ENCODE measurements around the gene TMED7.
A peak's percentile ranks its signal among the peaks of the same experiment; 100 is the strongest.

TMED7 gene

DNA sequence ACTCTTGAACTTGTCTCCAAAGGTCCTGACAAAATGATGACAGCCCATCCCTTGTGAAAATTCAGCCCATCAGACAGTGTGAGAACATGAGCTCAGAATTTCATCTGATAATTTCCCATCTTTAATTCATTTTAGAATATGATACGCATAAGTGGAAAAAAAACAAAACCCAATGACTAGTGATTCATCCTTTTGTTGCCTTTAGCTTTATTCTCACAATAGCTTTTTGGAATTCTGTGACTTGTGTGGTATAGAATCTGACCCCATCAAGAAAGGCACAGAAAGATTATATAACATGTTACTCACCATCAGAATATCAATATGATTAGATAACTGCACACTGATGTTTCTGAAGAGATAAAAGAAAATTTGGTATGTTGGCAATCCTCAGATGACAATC, 16.1 kb upstream of the TMED7 start:
- no peaks in the 10 kb centered on the region; the same call in 1 of the 2 replicates for H3K4me1 ChIP-seq (ENCODE audit: insufficient read depth, low read length)
- no peak overlapping the region for H3K9ac ChIP-seq (ENCODE audit: low read depth, low read length)
- no peaks in the 10 kb centered on the region for H3K36me3 ChIP-seq (ENCODE audit: insufficient read depth, low read length)
- no peaks in the 10 kb centered on the region for H3K9me3 ChIP-seq (ENCODE audit: control insufficient read depth, insufficient read depth, low read length)

GRCh38 chr5:115640274-115640673, 14.4 kb upstream of the TMED7 start:
- no peak overlapping the region for H3K9ac ChIP-seq (ENCODE audit: low read depth, low read length)
- H3K9me3 ChIP-seq (ENCODE audit: control insufficient read depth, insufficient read depth, low read length), result no peaks in the 10 kb centered on the region
- H3K36me3 ChIP-seq (ENCODE audit: insufficient read depth, low read length), result no peaks in the 10 kb centered on the region
- H3K4me1 ChIP-seq (ENCODE audit: insufficient read depth, low read length), result no peaks in the 10 kb centered on the region; the same call in 1 of the 2 replicates

- no peaks in the 10 kb centered on the region for H3K36me3 ChIP-seq (ENCODE audit: insufficient read depth, low read length)
- H3K9ac ChIP-seq (ENCODE audit: low read depth, low read length), result no peak overlapping the region
- no peaks in the 10 kb centered on the region; the same call in 1 of the 2 replicates for H3K4me1 ChIP-seq (ENCODE audit: insufficient read depth, low read length)
- H3K9me3 ChIP-seq (ENCODE audit: control insufficient read depth, insufficient read depth, low read length), result no peaks in the 10 kb centered on the region
Measured at GRCh38 chr5:115639377-115639776, 13.5 kb upstream of the TMED7 start.

GRCh38 chr5:115637507-115637906, 11.7 kb upstream of the TMED7 start:
- H3K4me1 ChIP-seq (ENCODE audit: insufficient read depth, low read length), result peaks cover 4% of the 10 kb centered on the region; the same call in 1 of the 2 replicates
- H3K36me3 ChIP-seq (ENCODE audit: insufficient read depth, low read length), result no peaks in the 10 kb centered on the region
- no peaks in the 10 kb centered on the region for H3K9me3 ChIP-seq (ENCODE audit: control insufficient read depth, insufficient read depth, low read length)
- H3K9ac ChIP-seq (ENCODE audit: low read depth, low read length), result no peak overlapping the region

DNA sequence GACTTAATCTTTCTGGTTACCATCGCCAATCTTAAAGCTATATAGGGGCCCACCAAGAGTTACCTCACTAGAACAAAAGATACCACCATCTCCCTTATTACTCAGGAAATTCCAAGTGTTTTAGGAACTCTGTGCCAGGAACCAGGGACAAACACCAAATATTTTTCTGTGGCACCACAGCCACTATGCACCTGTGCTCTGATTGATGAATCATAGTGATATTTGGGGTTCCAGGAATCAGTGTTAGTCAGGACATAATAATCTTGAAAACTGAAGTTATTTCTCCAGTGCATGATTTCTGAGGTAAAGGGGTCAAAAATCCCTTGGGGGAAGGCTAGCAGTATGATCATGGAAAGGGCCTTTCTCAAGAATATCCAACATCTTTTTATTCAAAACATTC, 10.2 kb upstream of the TMED7 start:
- no peak overlapping the region for H3K9ac ChIP-seq (ENCODE audit: low read depth, low read length)
- H3K36me3 ChIP-seq (ENCODE audit: insufficient read depth, low read length), result no peaks in the 10 kb centered on the region
- no peaks in the 10 kb centered on the region for H3K9me3 ChIP-seq (ENCODE audit: control insufficient read depth, insufficient read depth, low read length)

DNA sequence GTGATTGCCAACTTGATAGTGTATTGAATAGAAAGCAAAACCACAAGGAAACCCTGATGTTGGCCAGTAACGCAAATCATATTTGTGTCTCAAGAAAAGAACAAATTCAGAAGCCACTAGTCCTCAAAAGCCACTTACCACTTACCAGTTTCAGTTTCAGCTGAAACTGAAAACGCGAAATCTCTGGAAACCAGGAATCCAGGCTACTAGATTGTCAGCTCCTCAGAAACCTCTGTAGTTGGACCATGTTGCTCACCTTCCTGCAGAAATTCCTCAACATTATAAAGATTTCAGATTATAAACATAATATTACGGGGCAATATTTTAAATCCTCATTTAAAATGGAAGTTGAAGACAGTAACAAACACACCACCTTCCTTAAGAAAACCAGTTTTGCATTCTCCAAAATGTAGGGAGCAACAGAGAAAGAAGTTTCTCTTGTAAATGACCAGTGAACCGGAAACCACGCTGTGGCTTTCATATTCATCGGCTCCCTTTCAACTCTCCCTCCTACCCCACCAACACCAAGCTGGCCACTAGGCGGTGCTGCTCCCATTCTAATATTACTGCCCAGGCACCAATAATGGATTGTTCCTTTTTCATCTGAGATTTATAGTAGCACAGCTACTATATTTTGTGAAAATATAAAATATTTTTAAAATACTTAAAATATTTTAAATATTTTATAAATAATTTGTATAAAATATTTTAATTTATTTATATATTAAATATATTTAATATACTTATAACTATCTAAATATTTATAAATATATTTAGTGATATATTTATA, 8.7 kb upstream of the TMED7 start:
- peaks cover 8% of the 10 kb centered on the region; the same call in 1 of the 2 replicates for H3K4me1 ChIP-seq (ENCODE audit: insufficient read depth, low read length)
- H3K36me3 ChIP-seq (ENCODE audit: insufficient read depth, low read length), result no peaks in the 10 kb centered on the region
- peak overlapping the region; percentile 26 for H3K9ac ChIP-seq (ENCODE audit: low read depth, low read length)
- H3K9me3 ChIP-seq (ENCODE audit: control insufficient read depth, insufficient read depth, low read length), result no peaks in the 10 kb centered on the region

More for the DNA sequence above, 10.2 kb upstream of the TMED7 start:
- H3K4me1 ChIP-seq (ENCODE audit: insufficient read depth, low read length), result peaks cover 8% of the 10 kb centered on the region; the same call in 1 of the 2 replicates

GRCh38 chr5:115629903-115630302, 4.1 kb upstream of the TMED7 start:
- Histone ChIP-seq H3K36me3 (ENCODE audit: insufficient read depth, low read length) (no peaks in the 10 kb centered on the region), H3K9ac (ENCODE audit: low read depth, low read length) (no peak overlapping the region), H3K9me3 (ENCODE audit: control insufficient read depth, insufficient read depth, low read length) (no peaks in the 10 kb centered on the region), H3K4me1 (ENCODE audit: insufficient read depth, low read length) (peaks cover 8% of the 10 kb centered on the region; the same call in 1 of the 2 replicates)

DNA sequence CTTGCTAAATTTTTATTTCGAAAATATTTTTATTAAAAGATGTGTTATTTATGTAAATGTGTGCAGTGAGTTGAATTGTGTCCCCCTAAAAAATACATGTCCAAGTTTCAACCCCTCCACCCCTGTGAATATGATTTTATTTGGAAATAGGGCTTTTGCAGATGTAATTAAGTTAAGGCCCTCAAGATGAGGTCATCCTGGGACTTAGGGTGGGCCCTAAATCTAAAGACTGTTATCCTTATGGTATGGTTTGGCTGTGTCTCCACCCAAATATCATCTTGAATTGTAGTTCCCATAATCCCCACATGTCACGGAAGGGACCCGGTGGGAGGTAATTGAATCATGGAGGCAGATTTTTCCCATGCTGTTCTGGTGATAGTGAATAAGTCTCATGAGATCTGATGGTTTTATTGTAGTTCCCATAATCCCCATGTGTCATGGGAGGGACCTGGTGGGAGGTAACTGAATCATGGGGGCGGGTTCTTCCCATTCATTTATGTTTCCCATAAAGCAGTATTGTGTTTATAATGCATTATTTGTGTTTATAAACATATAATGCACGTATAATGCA, 1.5 kb upstream of the TMED7 start:
- no peaks in the 10 kb centered on the region for H3K36me3 ChIP-seq (ENCODE audit: insufficient read depth, low read length)
- H3K4me1 ChIP-seq (ENCODE audit: insufficient read depth, low read length), result peaks cover 20% of the 10 kb centered on the region
- H3K9me3 ChIP-seq (ENCODE audit: control insufficient read depth, insufficient read depth, low read length), result no peaks in the 10 kb centered on the region
- no peak overlapping the region for H3K9ac ChIP-seq (ENCODE audit: low read depth, low read length)

- peaks cover 18% of the 10 kb centered on the region for H3K4me1 ChIP-seq (ENCODE audit: insufficient read depth, low read length)
Measured at GRCh38 chr5:115626445-115626823, 598 bp upstream of the TMED7 start.

DNA sequence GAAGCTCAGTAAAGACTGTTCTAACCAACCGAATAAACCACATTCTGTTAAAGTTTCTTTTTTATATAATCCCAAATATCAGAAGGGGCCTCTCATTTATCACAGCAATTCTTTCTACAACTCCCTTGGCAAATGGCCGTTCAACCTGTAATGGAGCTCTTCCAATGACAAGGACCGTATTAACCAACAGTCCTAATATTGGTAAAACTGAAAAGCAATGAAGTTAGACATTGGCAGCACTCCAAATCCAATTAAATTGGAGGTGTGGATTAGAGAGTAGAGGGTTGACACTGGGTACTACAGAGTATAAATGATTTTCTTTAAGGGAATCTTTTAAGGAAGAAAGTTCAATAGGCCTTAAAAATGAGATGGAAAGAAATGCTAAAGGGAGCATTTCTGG, 842 bp downstream of the TMED7 start:
- H3K9ac ChIP-seq (ENCODE audit: low read depth, low read length), result peak overlapping the region; percentile 93
- H3K4me1 ChIP-seq (ENCODE audit: insufficient read depth, low read length), result peaks cover 18% of the 10 kb centered on the region
- no peaks in the 10 kb centered on the region for H3K36me3 ChIP-seq (ENCODE audit: insufficient read depth, low read length)
- H3K9me3 ChIP-seq (ENCODE audit: control insufficient read depth, insufficient read depth, low read length), result no peaks in the 10 kb centered on the region

More at GRCh38 chr5:115626445-115626823, 598 bp upstream of the TMED7 start:
- Histone ChIP-seq H3K9ac (ENCODE audit: low read depth, low read length) (peak overlapping the region; percentile 93), H3K36me3 (ENCODE audit: insufficient read depth, low read length) (no peaks in the 10 kb centered on the region), H3K9me3 (ENCODE audit: control insufficient read depth, insufficient read depth, low read length) (no peaks in the 10 kb centered on the region)

DNA sequence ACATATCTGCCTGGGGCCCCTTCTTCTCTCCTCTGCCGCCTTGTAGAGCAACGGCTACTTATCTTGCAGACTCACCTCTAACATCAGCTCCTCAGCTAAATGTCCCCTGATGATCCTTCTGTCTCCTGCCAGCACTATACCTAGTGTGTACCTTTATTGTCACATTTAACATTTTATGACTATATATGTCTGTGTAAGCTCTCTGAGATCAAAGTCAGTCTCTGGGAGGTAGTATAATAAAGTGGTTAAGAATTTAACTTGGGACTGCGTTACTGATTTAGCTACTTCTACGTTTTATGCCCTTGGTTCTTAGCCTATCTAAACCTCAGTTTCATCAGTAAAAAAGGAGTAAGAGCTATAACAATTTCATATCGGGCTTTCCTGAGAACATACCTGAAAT, 2.2 kb downstream of the TMED7 start:
- Histone ChIP-seq H3K4me1 (ENCODE audit: insufficient read depth, low read length) (peaks cover 18% of the 10 kb centered on the region), H3K36me3 (ENCODE audit: insufficient read depth, low read length) (0 out of 2 replicates have a peak, but pooled peaks cover 4% of the 10 kb centered on the region), H3K9ac (ENCODE audit: low read depth, low read length) (no peak overlapping the region; the same call in 1 of the 2 replicates), H3K9me3 (ENCODE audit: control insufficient read depth, insufficient read depth, low read length) (no peaks in the 10 kb centered on the region)

GRCh38 chr5:115621365-115621900, 4.4 kb downstream of the TMED7 start:
- Histone ChIP-seq H3K9ac (ENCODE audit: low read depth, low read length) (no peak overlapping the region), H3K4me1 (ENCODE audit: insufficient read depth, low read length) (peaks cover 18% of the 10 kb centered on the region), H3K36me3 (ENCODE audit: insufficient read depth, low read length) (peaks cover 8% of the 10 kb centered on the region), H3K9me3 (ENCODE audit: control insufficient read depth, insufficient read depth, low read length) (no peaks in the 10 kb centered on the region)

- Histone ChIP-seq H3K9ac (ENCODE audit: low read depth, low read length) (no peak overlapping the region), H3K9me3 (ENCODE audit: control insufficient read depth, insufficient read depth, low read length) (no peaks in the 10 kb centered on the region), H3K36me3 (ENCODE audit: insufficient read depth, low read length) (peaks cover 8% of the 10 kb centered on the region), H3K4me1 (ENCODE audit: insufficient read depth, low read length) (no peaks in the 10 kb centered on the region)
Measured at GRCh38 chr5:115616892-115617291, 8.9 kb downstream of the TMED7 start.

DNA sequence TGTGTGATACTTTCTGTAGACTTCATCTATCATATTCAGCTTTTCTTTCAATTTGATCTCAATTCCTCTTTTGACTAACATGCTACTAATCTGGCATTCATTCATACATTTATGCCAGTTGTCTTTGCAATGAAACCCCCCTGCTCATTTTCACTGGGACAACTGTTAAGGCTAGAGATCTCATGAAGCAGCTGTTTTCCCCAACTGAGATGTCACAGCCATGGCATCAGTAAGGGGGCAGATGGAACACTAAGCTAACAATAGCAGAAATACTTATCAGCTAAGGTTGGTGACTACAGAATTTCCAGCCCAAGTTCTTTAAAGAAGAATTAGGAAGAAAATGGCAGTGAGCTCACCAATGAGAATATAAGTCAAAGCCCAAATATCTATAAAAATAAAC, 9.4 kb downstream of the TMED7 start:
- Histone ChIP-seq H3K4me1 (ENCODE audit: insufficient read depth, low read length) (no peaks in the 10 kb centered on the region), H3K36me3 (ENCODE audit: insufficient read depth, low read length) (peaks cover 8% of the 10 kb centered on the region), H3K9me3 (ENCODE audit: control insufficient read depth, insufficient read depth, low read length) (no peaks in the 10 kb centered on the region), H3K9ac (ENCODE audit: low read depth, low read length) (no peak overlapping the region)

GRCh38 chr5:115611873-115612272, 14.0 kb downstream of the TMED7 start:
- Histone ChIP-seq H3K4me1 (ENCODE audit: insufficient read depth, low read length) (no peaks in the 10 kb centered on the region), H3K9ac (ENCODE audit: low read depth, low read length) (no peak overlapping the region), H3K36me3 (ENCODE audit: insufficient read depth, low read length) (no peaks in the 10 kb centered on the region; the same call in 1 of the 2 replicates), H3K9me3 (ENCODE audit: control insufficient read depth, insufficient read depth, low read length) (no peaks in the 10 kb centered on the region)
